Body of pancreas (tissue), 4 donors: ENCODE data around the gene CYS1.

Experiments
- CTCF ChIP-seq, 7 experiments: fragments of 450-650 bp in 4 of 7; fragments of 200-600 bp in 3 of 7; sonication (generic) in 3 of 7; IDR thresholded peaks; one replicate each; pipeline ENCODE4 v1.5.1; 2016 to 2019; ENCODE audit warnings: antibody characterized with exemption in 7 of 7
- POLR2A ChIP-seq, 3 donors: fragments of 450-650 bp; IDR thresholded peaks; one replicate each; pipeline ENCODE4 v1.6.1; 2016; ENCODE audit warnings: antibody characterized with exemption in 3 of 3, mild to moderate bottlenecking in 2 of 3

- TF ChIP-seq CTCF (IDR thresholded peaks at IDR 0.05), result peak; percentile 85 to 96 (median 90)
- TF ChIP-seq POLR2A (IDR thresholded peaks at IDR 0.05), result no peak
These were observed 7.3 kb downstream of the CYS1 start for GRCh38 chr2:10072656-10073480.
